Muscle of back (tissue), 11 donors: ENCODE data around the gene PLXNA4. TPM values are rescaled to one million over a fixed set of nuclear protein-coding genes. Genes with fewer than 3 reads are reported as not detected.

Experiments used
- DNase-seq, 3 donors: peaks; one replicate each; pipeline versions ENCODE4 v3.0.0 to v3.0.0-alpha.2; 2013
- polyA plus RNA-seq, 10 donors: library from polyadenylated mRNA; unstranded; fragments of 120-200 nt; gene quantifications; one replicate each; pipeline ENCODE4 v1.2.1, GENCODE V29; 2013; ENCODE audit not compliant: insufficient read length in 10 of 10

PLXNA4 gene
- polyA plus RNA-seq, 10 donors: 2.2 to 8.5 (median 4.0) TPM

- no peak for DNase-seq
Observed at GRCh38 chr7:132565885-132566284, 10.4 kb downstream of the PLXNA4 start.

- no peak for DNase-seq
Observed at GRCh38 chr7:132565441-132565840, 10.8 kb downstream of the PLXNA4 start.

GRCh38 chr7:132564849-132565248 lies 11.4 kb downstream of the PLXNA4 start:
- DNase-seq: no peak

- no peak for DNase-seq
Observed at GRCh38 chr7:132564090-132564489, 12.2 kb downstream of the PLXNA4 start.

GRCh38 chr7:132562690-132563089 lies 13.6 kb downstream of the PLXNA4 start:
- DNase-seq: no peak

GRCh38 chr7:132561763-132562162 lies 14.5 kb downstream of the PLXNA4 start:
- no peak for DNase-seq

- no peak for DNase-seq
Observed at GRCh38 chr7:132560825-132561529, 15.3 kb downstream of the PLXNA4 start.

- DNase-seq: no peak
Observed at GRCh38 chr7:132560105-132560504, 16.2 kb downstream of the PLXNA4 start.

- DNase-seq: no peak
Observed at GRCh38 chr7:132558815-132559214, 17.5 kb downstream of the PLXNA4 start.

- DNase-seq: no peak
Observed at GRCh38 chr7:132557489-132558044, 18.7 kb downstream of the PLXNA4 start.

- no peak for DNase-seq
Observed at GRCh38 chr7:132554446-132554845, 21.8 kb downstream of the PLXNA4 start.

- DNase-seq: no peak
Observed at GRCh38 chr7:132553031-132553430, 23.2 kb downstream of the PLXNA4 start.

GRCh38 chr7:132551886-132552285 lies 24.4 kb downstream of the PLXNA4 start:
- DNase-seq: no peak

GRCh38 chr7:132551439-132551838 lies 24.8 kb downstream of the PLXNA4 start:
- no peak for DNase-seq

- peak in 1 of 3 donors; percentile 62 for DNase-seq
Observed at GRCh38 chr7:132548489-132549078, 27.7 kb downstream of the PLXNA4 start.

GRCh38 chr7:132547821-132548220 lies 28.4 kb downstream of the PLXNA4 start:
- DNase-seq: no peak

- peak in 2 of 3 donors; percentile 16 to 33 for DNase-seq
Observed at GRCh38 chr7:132546366-132547127, 29.7 kb downstream of the PLXNA4 start.

- DNase-seq: no peak
Observed at GRCh38 chr7:132545756-132546155, 30.5 kb downstream of the PLXNA4 start.

- no peak for DNase-seq
Observed at GRCh38 chr7:132544999-132545398, 31.3 kb downstream of the PLXNA4 start.

GRCh38 chr7:132544025-132544424 lies 32.2 kb downstream of the PLXNA4 start:
- DNase-seq: no peak

GRCh38 chr7:132542895-132543294 lies 33.4 kb downstream of the PLXNA4 start:
- no peak for DNase-seq

GRCh38 chr7:132541656-132542055 lies 34.6 kb downstream of the PLXNA4 start:
- DNase-seq: no peak
